ENCODE data around the gene ZNG1F.
A peak's percentile ranks its signal among the peaks of the same experiment; 100 is the strongest.
"Not testable (repeated sequence)": the region's sequence is repeated elsewhere in the genome, so short reads cannot be mapped to it uniquely, and the experiment has no call there.

ZNG1F gene

GRCh38 chr9:41120696-41121095, 68.4 kb downstream of the ZNG1F start:
- DNase-seq = not testable (repeated sequence)

DNA sequence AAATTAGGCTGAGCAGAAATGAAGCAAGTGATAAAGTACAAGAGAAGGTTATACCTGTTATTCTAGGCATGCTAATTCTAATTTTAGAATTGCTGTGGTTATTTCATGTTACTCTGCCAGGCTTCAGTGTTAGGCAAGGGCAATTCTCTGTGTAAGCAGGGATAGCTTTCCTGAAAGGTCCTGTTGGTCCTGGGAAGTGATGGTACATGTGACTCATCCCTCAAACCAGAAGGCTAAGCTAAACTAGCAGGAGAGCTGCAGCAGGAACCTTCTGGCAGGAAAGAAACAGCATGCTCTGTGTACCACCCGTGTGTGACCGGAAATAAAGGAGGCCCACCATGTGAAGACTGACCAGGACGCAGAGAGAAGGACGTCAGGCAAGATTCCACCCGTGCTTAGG, 69.4 kb downstream of the ZNG1F start:
- DNase-seq = not testable (repeated sequence)

- not testable (repeated sequence) for DNase-seq
Observed at GRCh38 chr9:41119311-41119710, 69.8 kb downstream of the ZNG1F start.

GRCh38 chr9:41113348-41113747, 75.8 kb downstream of the ZNG1F start:
- DNase-seq = not testable (repeated sequence)

GRCh38 chr9:41111414-41111813, 77.7 kb downstream of the ZNG1F start:
- DNase-seq = not testable (repeated sequence)

DNA sequence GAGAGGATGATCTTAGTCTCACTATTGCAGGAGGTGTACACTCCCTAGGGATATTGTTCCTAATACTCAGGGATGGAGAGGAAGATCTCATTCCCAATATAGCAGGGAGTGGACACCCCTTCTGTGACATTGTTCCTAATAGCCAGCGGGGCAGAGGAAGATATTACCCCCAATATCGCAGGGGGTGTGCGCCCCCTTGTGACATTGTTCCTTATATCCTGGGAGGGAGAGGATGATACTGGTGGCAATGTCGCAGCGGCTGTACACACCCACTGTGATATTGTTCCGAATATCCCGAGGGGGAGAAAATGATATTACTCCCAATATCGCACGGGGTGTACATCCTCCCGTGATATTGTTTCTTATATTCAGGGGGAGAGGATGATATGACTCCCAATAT, 78.2 kb downstream of the ZNG1F start:
- not testable (repeated sequence) for DNase-seq

- not testable (repeated sequence) for DNase-seq
Observed at GRCh38 chr9:41109253-41109652, 79.9 kb downstream of the ZNG1F start.

DNA sequence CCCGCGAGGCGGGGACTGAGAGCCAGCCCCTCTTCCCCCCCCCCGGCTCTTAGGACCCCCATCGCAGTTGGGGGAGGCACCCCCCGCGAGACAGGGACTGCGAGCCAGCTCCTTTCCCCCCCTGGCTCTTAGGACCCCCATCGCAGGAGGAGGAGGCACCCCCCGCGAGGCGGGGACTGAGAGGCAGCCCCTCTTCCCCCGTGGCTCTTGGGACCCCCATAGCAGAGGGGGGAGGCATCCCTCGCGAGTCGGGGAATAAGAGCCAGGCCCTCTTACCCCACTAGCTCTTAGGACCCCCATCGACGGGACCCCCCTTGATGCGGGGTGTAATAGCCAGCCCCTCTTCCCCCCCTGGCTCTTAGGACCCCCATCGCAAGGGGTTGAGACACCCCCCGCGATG, 80.3 kb downstream of the ZNG1F start:
- not testable (repeated sequence) for DNase-seq

GRCh38 chr9:41106472-41107116, 82.5 kb downstream of the ZNG1F start:
- DNase-seq = not testable (repeated sequence)

GRCh38 chr9:41105557-41106253, 83.4 kb downstream of the ZNG1F start:
- DNase-seq = not testable (repeated sequence)

- DNase-seq = not testable (repeated sequence)
Observed at GRCh38 chr9:41104542-41104941, 84.6 kb downstream of the ZNG1F start.

- not testable (repeated sequence) for DNase-seq
Observed at GRCh38 chr9:41100508-41100907, 88.6 kb downstream of the ZNG1F start.

DNA sequence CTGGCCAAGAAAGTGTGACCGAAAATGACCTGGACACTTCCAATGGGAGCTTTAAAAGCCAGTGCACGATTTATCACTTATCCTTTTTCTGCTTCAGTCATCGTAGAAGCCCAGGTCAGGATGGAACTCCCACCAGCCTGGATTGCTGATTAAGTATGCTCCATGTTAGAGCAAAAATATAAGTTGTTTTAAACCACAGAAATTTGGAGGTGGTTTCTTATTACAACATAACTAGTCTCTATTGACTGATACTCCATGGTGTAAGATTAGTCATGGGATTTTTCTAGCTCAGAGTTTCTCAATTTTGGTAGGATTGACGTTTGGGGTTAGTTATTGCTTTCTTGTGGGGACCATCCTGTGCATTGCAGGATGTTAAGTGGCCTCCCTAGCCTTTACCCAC, 90.4 kb downstream of the ZNG1F start:
- DNase-seq = not testable (repeated sequence)

DNA sequence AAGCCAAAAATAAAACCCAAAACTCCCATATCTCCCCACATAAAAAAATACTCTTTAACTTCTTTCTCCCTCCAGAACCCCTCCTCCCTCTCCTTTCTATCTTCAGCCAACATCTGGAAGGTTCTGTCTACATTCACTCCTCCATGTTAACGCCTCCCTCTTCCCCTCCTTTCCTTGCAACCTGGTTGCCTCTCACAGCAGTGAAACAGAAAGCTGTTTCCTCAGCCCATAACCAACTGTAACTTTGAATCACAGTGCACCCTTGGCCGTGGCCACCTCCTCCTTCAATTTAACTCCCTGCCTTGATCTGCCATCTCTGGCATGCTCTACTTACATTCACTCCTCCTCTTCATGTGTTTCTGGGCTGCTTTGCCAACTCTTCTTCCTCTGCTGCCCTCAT, 94.1 kb downstream of the ZNG1F start:
- DNase-seq = not testable (repeated sequence)

GRCh38 chr9:41094010-41094773, 94.9 kb downstream of the ZNG1F start:
- DNase-seq = not testable (repeated sequence)

- DNase-seq = not testable (repeated sequence)
Observed at GRCh38 chr9:41090922-41091321, 98.2 kb downstream of the ZNG1F start.

DNA sequence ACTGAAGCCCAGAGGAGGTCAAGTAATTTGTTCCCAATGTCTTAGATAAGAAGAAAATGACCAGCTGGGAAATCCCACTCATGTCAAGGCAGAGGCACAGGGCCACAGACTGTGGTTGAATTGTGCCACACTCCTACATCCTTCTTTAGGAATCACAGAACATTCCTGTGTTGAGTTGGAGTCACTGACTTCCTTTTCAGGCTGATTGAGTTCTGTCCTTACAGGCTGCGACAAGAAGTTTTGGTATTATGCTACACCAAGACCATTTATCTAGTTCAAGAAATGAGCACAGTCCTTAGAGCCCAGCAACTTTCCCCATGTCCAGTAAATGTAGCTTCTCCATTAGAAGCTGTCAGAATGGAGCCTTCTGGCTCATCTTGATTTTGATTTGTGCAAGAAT, 98.7 kb downstream of the ZNG1F start:
- DNase-seq = not testable (repeated sequence)

DNA sequence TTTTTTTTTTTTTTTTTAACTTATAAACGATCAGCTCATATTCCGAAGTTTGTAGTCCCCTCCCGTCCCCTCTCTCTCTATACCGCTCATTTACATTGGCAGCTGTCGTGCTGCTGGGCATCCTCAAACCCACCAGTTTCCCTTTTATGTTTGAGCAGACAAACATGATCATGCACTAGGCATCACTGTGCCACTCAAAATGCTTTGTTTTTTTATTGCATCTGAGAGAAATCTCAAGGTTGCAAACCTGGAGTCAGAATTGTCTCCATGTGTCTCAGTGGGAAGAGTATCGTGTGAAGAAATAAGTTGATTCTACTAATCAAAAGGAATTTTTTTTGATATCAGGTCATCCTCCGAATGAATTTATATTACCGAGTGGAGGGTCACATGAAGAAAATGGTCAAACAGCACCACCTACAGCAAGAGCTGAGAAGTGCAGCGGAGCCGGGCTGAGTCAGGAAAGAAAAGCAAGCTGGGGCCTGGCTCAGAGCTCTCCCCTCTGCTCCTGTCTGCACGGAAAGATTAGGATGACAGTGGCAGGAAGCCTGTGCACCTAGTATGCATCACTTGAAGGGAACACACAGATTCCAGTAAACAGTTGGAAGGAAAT, 100.6 kb downstream of the ZNG1F start:
- DNase-seq = not testable (repeated sequence)

GRCh38 chr9:41087929-41088328, 101.2 kb downstream of the ZNG1F start:
- not testable (repeated sequence) for DNase-seq

- peak; percentile 26 for DNase-seq
Observed at GRCh38 chr9:41087157-41087780, 101.8 kb downstream of the ZNG1F start.

DNA sequence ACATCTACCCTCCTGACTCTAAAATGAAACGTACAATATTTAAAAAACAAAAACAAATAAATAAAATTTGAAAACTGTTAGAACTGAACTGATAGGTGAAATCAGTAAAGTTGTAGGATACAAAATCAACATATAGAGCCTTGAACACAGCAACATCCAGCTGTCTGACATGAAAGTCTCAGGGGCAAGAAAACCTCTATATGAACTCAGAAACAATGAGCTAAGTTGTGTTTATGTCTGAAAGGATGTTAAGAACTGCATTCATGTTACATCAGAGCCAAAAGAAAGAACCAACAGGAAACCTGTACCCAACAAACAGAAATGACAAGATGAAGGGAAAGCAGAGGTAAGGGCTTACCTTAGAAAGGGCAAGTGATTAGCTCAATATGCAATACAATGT, 102.4 kb downstream of the ZNG1F start:
- DNase-seq = not testable (repeated sequence)

DNA sequence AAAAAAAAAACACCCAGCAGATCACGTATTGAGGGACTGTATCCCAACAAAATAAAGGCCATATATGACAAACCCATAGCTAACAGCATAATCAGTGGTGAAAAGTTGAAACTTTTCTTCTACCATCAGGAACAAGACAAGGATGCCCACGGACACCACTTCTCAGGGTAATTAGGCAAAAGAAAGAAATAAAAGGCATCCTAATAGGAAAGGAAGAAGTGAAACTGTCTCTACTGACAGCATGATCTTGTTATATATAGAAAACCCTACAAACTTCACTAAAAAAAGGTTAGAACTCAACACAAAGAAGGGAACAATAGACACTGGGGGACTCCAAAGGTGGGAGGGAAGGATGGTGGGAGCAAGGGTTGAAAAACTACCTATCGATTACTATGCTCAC, 102.9 kb downstream of the ZNG1F start:
- DNase-seq = not testable (repeated sequence)

DNA sequence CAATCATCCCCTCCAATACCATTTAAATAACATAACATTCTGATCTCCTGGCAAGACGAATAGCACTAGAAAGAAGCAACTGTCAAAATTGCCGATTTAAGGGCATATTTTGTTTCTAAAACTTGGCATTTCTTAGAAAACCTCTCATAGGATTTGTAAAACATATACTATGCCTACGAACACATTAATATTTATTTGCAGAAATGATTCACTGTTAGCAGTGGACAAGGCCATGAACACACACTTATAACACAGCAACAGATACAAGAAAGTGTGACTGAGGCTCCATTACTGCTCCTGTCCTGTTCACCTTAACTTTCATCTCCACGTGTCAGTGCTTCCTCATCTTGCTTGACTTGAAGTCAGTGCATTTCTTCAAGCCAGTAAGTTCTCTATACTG, 106.8 kb downstream of the ZNG1F start:
- DNase-seq = not testable (repeated sequence)
